Heart left ventricle (tissue), 16 donors: ENCODE results near the gene CD40LG. TPM values are rescaled to one million over a fixed set of nuclear protein-coding genes. Genes with fewer than 3 reads are reported as not detected.

Source experiments
- ATAC-seq, 4 donors: fragments of 200-7000 bp; cut with Tn5 transposase; one replicate each; pipeline ENCODE4 v1.9.1; 2020 to 2022; ENCODE audit warnings: moderate library complexity in 4 of 4, mild to moderate bottlenecking in 3 of 4, moderate number of reproducible peaks in 1 of 4
- DNase-seq, 5 donors: peaks; one replicate each; pipeline ENCODE4 v3.0.0-alpha.2; 2020
- H3K27ac ChIP-seq, 12 donors: fragments of 200-600 bp; sonication (generic) in 4 of 12; one replicate each; pipeline versions ENCODE4 v1.5.0 to v1.8.0; 2016 to 2022; ENCODE audit warnings: mild to moderate bottlenecking in 2 of 12
- H3K27me3 ChIP-seq, 9 donors: fragments of 200-600 bp; sonication (generic) in 2 of 9; one replicate each; pipeline versions ENCODE4 v1.5.1 to v1.8.0; 2016 to 2022; ENCODE audit warnings: mild to moderate bottlenecking in 3 of 9
- H3K36me3 ChIP-seq, 9 donors: fragments of 200-600 bp; sonication (generic) in 2 of 9; one replicate each; pipeline versions ENCODE4 v1.5.0 to v1.8.0; 2018 to 2022; ENCODE audit warnings: mild to moderate bottlenecking in 2 of 9
- H3K4me1 ChIP-seq, 12 donors: fragments of 200-600 bp; sonication (generic) in 4 of 12; one replicate each; pipeline versions ENCODE4 v1.5.0 to v1.8.0; 2016 to 2022; ENCODE audit warnings: mild to moderate bottlenecking in 3 of 12
- H3K4me3 ChIP-seq, 12 donors: fragments of 200-600 bp; sonication (generic) in 4 of 12; one replicate each; pipeline versions ENCODE4 v1.5.0 to v1.8.0; 2017 to 2022; ENCODE audit warnings: mild to moderate bottlenecking in 9 of 12, moderate library complexity in 4 of 12
- H3K9me3 ChIP-seq, 12 donors: fragments of 200-600 bp; sonication (generic) in 4 of 12; one replicate each; pipeline versions ENCODE4 v1.5.0 to v1.8.0; 2016 to 2022; ENCODE audit warnings: mild to moderate bottlenecking in 1 of 12
- POLR2A ChIP-seq, 2 donors: fragments of 450-650 bp; IDR thresholded peaks; one replicate each; pipeline ENCODE4 v1.6.1; 2017; ENCODE audit warnings: antibody characterized with exemption in 2 of 2, mild to moderate bottlenecking in 2 of 2, moderate library complexity in 2 of 2
- WGBS, 4 donors: extraction: QIAGEN DNeasy Blood & Tissue Kit in 2 of 4; methylation state at CpG; one replicate each; pipeline versions ENCODE4 v1.1.5 to v1.1.7; 2013 to 2018; 5-methylcytosine and 5-hydroxymethylcytosine counted together
- intact Hi-C, 10 donors: fragments of 100-400 bp; cut with DNase I; formaldehyde crosslinking; loops; one replicate each; pipeline versions ENCODE4 v1.11.1 to v1.14.2; 2022
- polyA plus RNA-seq, 2 donors: library from polyadenylated mRNA; stranded (reverse); fragments of 200-250 nt; gene quantifications; one replicate each; pipeline ENCODE4 v1.2.3, GENCODE V29; 2013
- total RNA-seq, 9 donors: library from RNA; depleted of rRNA in 2 of 9; stranded (reverse); fragments of >200 nt in 2 of 9; fragmentation: NEBNext Ultra II Directional in 3 of 9; extraction: Animal tissue kit (Norgen Biotek cat#: 25700) in 3 of 9; gene quantifications; one replicate each; pipeline versions ENCODE4 v1.1.0 to v1.2.4, GENCODE V29; 2016 to 2023
- TF ChIP-seq, protein P1 (sequence below), 12 donors: fragments of 200-600 bp; sonication (generic) in 4 of 12; IDR thresholded peaks; one replicate each; pipeline versions ENCODE4 v1.5.0 to v1.8.0; 2018 to 2022; ENCODE audit warnings: antibody characterized with exemption in 12 of 12, mild to moderate bottlenecking in 5 of 12
- donor health status: ischemic (EF 13 %, LVEDD 7.1; RV severe dilation, severe dysfunction).
- donor health status: healthy with polysubstance abuse.
- donor health status: DM: no; HTN: yes; CAD: no.
- donor health status: DM: no; HTN: no; CAD: no.
- donor health status: ischemic (EF 25% LVEDD 6.9; RV normal size, moderate dysfunction).
- donor health status: ischemic (EF 25% LVEDD 5.7; RV mildly dilated, moderate dysfunction).
- donor health status: healthy.
- donor health status: DM: yes; HTN: yes; CAD: no.
- donor health status: ischemic (EF 35%, LVEDD 5.7; RV mildly dilated, moderate dysfunction).
- donor health status: nonischemic (EF 11% LVEDD 7.7; RV severe dilation, severe dysfunction).
- donor health status: DM: yes; HTN: yes; CAD: no.
- donor health status: PGD.
- donor health status: ischemic (EF 29% LVEDD 5.4; RV normal size, mild dysfunction).
- donor health status: nonischemic (EF 23%, LVEDD 6.1; RV moderate dilation, normal function).

CD40LG gene
- total and polyA plus RNA-seq, 11 donors, result 0.04 to 0.75 (median 0.36) TPM; not detected in 8

- peaks cover 0 to 43% (median 23%) of the 10 kb centered on the region in 9 donors for H3K36me3 ChIP-seq
- ATAC-seq (no peak), DNase-seq (no peak)
- 63 to 94% (median 87%) methylated on average over 4 of the region's 4 CpGs for WGBS, 4 donors
- no peaks in the 10 kb centered on the region for H3K9me3 ChIP-seq
- H3K27me3 ChIP-seq, result peaks cover 0 to 3% (median 0%) of the 10 kb centered on the region in 9 donors
- intact Hi-C loops, result loop anchor here in 1 of 10 donors (5.0 kb wide), 1 partner anchor 115 kb away; no protein-coding TSS in a partner anchor
- TF ChIP-seq POLR2A (IDR thresholded peaks at IDR 0.05), result no peak
- TF ChIP-seq, protein P1, sequence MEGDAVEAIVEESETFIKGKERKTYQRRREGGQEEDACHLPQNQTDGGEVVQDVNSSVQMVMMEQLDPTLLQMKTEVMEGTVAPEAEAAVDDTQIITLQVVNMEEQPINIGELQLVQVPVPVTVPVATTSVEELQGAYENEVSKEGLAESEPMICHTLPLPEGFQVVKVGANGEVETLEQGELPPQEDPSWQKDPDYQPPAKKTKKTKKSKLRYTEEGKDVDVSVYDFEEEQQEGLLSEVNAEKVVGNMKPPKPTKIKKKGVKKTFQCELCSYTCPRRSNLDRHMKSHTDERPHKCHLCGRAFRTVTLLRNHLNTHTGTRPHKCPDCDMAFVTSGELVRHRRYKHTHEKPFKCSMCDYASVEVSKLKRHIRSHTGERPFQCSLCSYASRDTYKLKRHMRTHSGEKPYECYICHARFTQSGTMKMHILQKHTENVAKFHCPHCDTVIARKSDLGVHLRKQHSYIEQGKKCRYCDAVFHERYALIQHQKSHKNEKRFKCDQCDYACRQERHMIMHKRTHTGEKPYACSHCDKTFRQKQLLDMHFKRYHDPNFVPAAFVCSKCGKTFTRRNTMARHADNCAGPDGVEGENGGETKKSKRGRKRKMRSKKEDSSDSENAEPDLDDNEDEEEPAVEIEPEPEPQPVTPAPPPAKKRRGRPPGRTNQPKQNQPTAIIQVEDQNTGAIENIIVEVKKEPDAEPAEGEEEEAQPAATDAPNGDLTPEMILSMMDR (IDR thresholded peaks at IDR 0.05), result no peak
- H3K27ac ChIP-seq, result no peak overlapping the region
- peaks cover 0 to 3% (median 0%) of the 10 kb centered on the region in 12 donors for H3K4me1 ChIP-seq
- H3K4me3 ChIP-seq, result no peak overlapping the region
Observed at GRCh38 chrX:136692271-136692670, 44.3 kb downstream of the CD40LG start.

DNA sequence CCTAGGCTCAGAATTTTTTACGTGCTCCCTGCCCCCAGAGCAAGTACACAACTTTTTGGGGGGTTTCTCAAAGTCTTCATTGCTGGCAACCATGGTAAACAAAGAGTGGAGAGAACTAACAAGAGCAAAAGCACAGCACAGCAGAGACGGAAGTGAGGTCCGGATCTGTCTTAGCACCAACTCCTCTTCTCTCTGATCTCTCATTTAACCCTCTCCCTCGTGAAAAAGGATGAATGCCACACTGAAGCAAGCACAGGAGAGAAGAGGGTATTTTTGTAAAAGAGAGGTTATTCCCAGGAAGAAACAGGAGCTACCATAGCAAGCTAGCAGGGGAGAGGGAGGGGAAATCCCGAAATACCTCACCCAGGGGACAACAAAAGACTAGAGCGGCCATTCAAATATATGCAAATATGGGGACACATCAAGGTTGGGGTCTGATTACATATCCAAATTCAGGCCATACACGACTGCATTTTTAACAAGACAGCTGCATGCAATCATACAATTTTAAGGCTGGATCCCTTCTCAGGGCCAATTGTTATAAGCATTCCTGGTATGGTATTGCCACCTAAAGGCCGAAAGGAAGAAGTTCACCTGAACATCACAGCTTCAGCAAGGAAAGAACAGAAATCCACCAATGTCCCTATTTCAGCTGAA is 46.6 kb downstream of the CD40LG start:
- peaks cover 0 to 22% (median 11%) of the 10 kb centered on the region in 9 donors for H3K36me3 ChIP-seq
- no peak for DNase-seq
- intact Hi-C loops, result loop anchor here in 1 of 10 donors (5.0 kb wide), 1 partner anchor 117 kb away; no protein-coding TSS in a partner anchor
- no peak for TF ChIP-seq POLR2A (IDR thresholded peaks at IDR 0.05)
- TF ChIP-seq, protein P1 (IDR thresholded peaks at IDR 0.05), result peak in 11 of 12 donors; percentile 34 to 55 (median 46)
- peaks cover 0 to 3% (median 0%) of the 10 kb centered on the region in 12 donors for H3K4me1 ChIP-seq
- H3K27ac ChIP-seq, result peak overlapping the region in 1 of 12 donors; percentile 29
- peaks cover 0 to 3% (median 0%) of the 10 kb centered on the region in 9 donors for H3K27me3 ChIP-seq
- 39 to 52% (median 47%) methylated on average over 8 of the region's 8 CpGs for WGBS, 4 donors
- peak in 2 of 4 donors; percentile 56 to 57 for ATAC-seq
- no peak overlapping the region for H3K4me3 ChIP-seq
- peaks cover 0 to 6% (median 0%) of the 10 kb centered on the region in 12 donors for H3K9me3 ChIP-seq

GRCh38 chrX:136697156-136697555 is 49.2 kb downstream of the CD40LG start:
- Histone ChIP-seq H3K27ac (no peak overlapping the region), H3K27me3 (peaks cover 0 to 3% (median 0%) of the 10 kb centered on the region in 9 donors), H3K4me3 (no peak overlapping the region), H3K4me1 (peaks cover 0 to 3% (median 0%) of the 10 kb centered on the region in 12 donors), H3K36me3 (peaks cover 0 to 11% (median 0%) of the 10 kb centered on the region in 9 donors), H3K9me3 (peaks cover 0 to 7% (median 0%) of the 10 kb centered on the region in 12 donors)
- DNase-seq (no peak), ATAC-seq (no peak)
- intact Hi-C loops, result no loop called here
- 29 to 94% (median 64%) methylated on average over 1 of the region's 1 CpG for WGBS, 4 donors
- TF ChIP-seq POLR2A (IDR thresholded peaks at IDR 0.05), result no peak

- 47 to 52% (median 48%) methylated on average over 1 of the region's 1 CpG for WGBS, 4 donors
- no peaks in the 10 kb centered on the region for H3K27me3 ChIP-seq
- no peak for DNase-seq
- TF ChIP-seq POLR2A (IDR thresholded peaks at IDR 0.05), result no peak
- TF ChIP-seq, protein P1 (IDR thresholded peaks at IDR 0.05), result peak in 9 of 12 donors; percentile 7 to 50 (median 32)
- H3K36me3 ChIP-seq, result peaks cover 0 to 71% (median 45%) of the 10 kb centered on the region in 9 donors
- intact Hi-C loops, result loop anchor here in 1 of 10 donors (5.0 kb wide), 1 partner anchor 219 kb away; no protein-coding TSS in a partner anchor
- peaks cover 0 to 14% (median 0%) of the 10 kb centered on the region in 12 donors for H3K4me1 ChIP-seq
- H3K4me3 ChIP-seq, result no peak overlapping the region
- ATAC-seq, result peak in 1 of 4 donors; percentile 46
- H3K27ac ChIP-seq, result no peak overlapping the region
- no peaks in the 10 kb centered on the region for H3K9me3 ChIP-seq
Observed at GRCh38 chrX:136708348-136708747, 60.4 kb downstream of the CD40LG start.

Other genes starting within 250 kb of the CD40LG start
- gene BRS3, start 160.2 kb upstream of the CD40LG start, total RNA-seq, result not detected
- not detected for gene BRS3, start 160.2 kb upstream of the CD40LG start, polyA plus RNA-seq
- 10 to 100 TPM; 49.8 to 83.0 (median 66.7) TPM for gene HTATSF1, start 150.6 kb upstream of the CD40LG start, total RNA-seq
- 10 to 100 TPM; 58.0 to 63.2 TPM for gene HTATSF1, start 150.6 kb upstream of the CD40LG start, polyA plus RNA-seq
- under 1 TPM in 1 of 9 donors, not detected in 8; 0.62 TPM for gene VGLL1, start 115.9 kb upstream of the CD40LG start, total RNA-seq
- not detected for gene VGLL1, start 115.9 kb upstream of the CD40LG start, polyA plus RNA-seq
- gene ARHGEF6, start 132.8 kb downstream of the CD40LG start, total RNA-seq, result 10 to 100 TPM; 40.0 to 74.7 (median 61.0) TPM
- gene ARHGEF6, start 132.8 kb downstream of the CD40LG start, polyA plus RNA-seq, result 10 to 100 TPM; 15.2 to 31.3 TPM
- 100 to 1,000 TPM in 3 of 9 donors, 10 to 100 TPM in 6; 65.0 to 182 (median 90.7) TPM for gene RBMX, start 232.6 kb downstream of the CD40LG start, total RNA-seq
- 10 to 100 TPM; 60.3 to 61.0 TPM for gene RBMX, start 232.6 kb downstream of the CD40LG start, polyA plus RNA-seq